Liver (tissue), 9 donors: ENCODE measurements around the gene NTM. TPM values are rescaled to one million over a fixed set of nuclear protein-coding genes. Genes with fewer than 3 reads are reported as not detected.

ENCODE experiments used
- DNase-seq: peaks from one replicate; pipeline ENCODE4 v3.0.0-alpha.2; 2017; ENCODE audit warnings: low spot score
- H3K27ac ChIP-seq, 2 donors: one replicate each; pipeline ENCODE4 v1.7.0; 2013; ENCODE audit warnings: inconsistent platforms in 2 of 2, low read length in 2 of 2, control low read depth in 1 of 2, low read depth in 1 of 2, mild to moderate bottlenecking in 1 of 2
- H3K27me3 ChIP-seq, 4 donors: one replicate each; pipeline versions ENCODE4 v1.6.1 to v1.7.0; 2013; ENCODE audit warnings: low read length in 3 of 4, inconsistent platforms in 1 of 4, mild to moderate bottlenecking in 1 of 4, moderate library complexity in 1 of 4; ENCODE audit not compliant: control insufficient read depth in 4 of 4, insufficient read depth in 4 of 4
- H3K36me3 ChIP-seq, 4 donors: one replicate each; pipeline versions ENCODE4 v1.6.1 to v1.7.0; 2013; ENCODE audit warnings: low read length in 3 of 4, mild to moderate bottlenecking in 3 of 4, low read depth in 1 of 4, moderate library complexity in 1 of 4; ENCODE audit not compliant: control insufficient read depth in 4 of 4, insufficient read depth in 3 of 4
- H3K4me1 ChIP-seq, 4 donors: one replicate each; pipeline versions ENCODE4 v1.6.1 to v1.7.0; 2013; ENCODE audit warnings: low read length in 3 of 4, mild to moderate bottlenecking in 3 of 4, moderate library complexity in 1 of 4; ENCODE audit not compliant: control insufficient read depth in 4 of 4, insufficient read depth in 4 of 4
- H3K4me3 ChIP-seq, 3 donors: one replicate each; pipeline versions ENCODE4 v1.6.1 to v1.7.0; 2013; ENCODE audit warnings: low read length in 3 of 3, control low read depth in 1 of 3, low read depth in 1 of 3, mild to moderate bottlenecking in 1 of 3
- H3K9ac ChIP-seq, 2 donors: one replicate each; pipeline ENCODE4 v1.7.0; 2013; ENCODE audit warnings: low read length in 2 of 2, mild to moderate bottlenecking in 2 of 2, moderate library complexity in 2 of 2, control low read depth in 1 of 2, low read depth in 1 of 2
- H3K9me3 ChIP-seq, 4 donors: one replicate each; pipeline versions ENCODE4 v1.6.1 to v1.7.0; 2013; ENCODE audit warnings: low read length in 3 of 4; ENCODE audit not compliant: control insufficient read depth in 4 of 4
- ATF3 ChIP-seq: IDR thresholded peaks from 2 replicates; pipeline ENCODE4 v1.6.1; 2016; ENCODE audit warnings: antibody characterized with exemption
- FOXA1 ChIP-seq: IDR thresholded peaks from 2 replicates; pipeline ENCODE4 v1.6.1; 2016; ENCODE audit warnings: antibody characterized with exemption
- FOXA2 ChIP-seq: IDR thresholded peaks from 2 replicates; pipeline ENCODE4 v1.6.1; 2016; ENCODE audit warnings: antibody characterized with exemption
- GABPA ChIP-seq, 2 donors: IDR thresholded peaks in 1 of 2; conservative IDR thresholded peaks in 1 of 2; 2 replicates each; pipeline ENCODE4 v1.6.1; 2016; ENCODE audit warnings: antibody characterized with exemption in 2 of 2, mild to moderate bottlenecking in 1 of 2, moderate library complexity in 1 of 2
- HNF4G ChIP-seq: IDR thresholded peaks from 2 replicates; pipeline ENCODE4 v1.6.1; 2016; ENCODE audit warnings: antibody characterized with exemption
- JUND ChIP-seq, 2 donors: IDR thresholded peaks; 2 replicates each; pipeline ENCODE4 v1.6.1; 2016; ENCODE audit warnings: antibody characterized with exemption in 2 of 2
- MAX ChIP-seq: IDR thresholded peaks from 2 replicates; pipeline ENCODE4 v1.6.1; 2016; ENCODE audit warnings: antibody characterized with exemption
- NR2F2 ChIP-seq: IDR thresholded peaks from 2 replicates; pipeline ENCODE4 v1.6.1; 2016; ENCODE audit warnings: antibody characterized with exemption
- RAD21 ChIP-seq, 2 donors: IDR thresholded peaks; 2 replicates each; pipeline ENCODE4 v1.6.1; 2016; ENCODE audit warnings: antibody characterized with exemption in 2 of 2, mild to moderate bottlenecking in 2 of 2
- REST ChIP-seq: IDR thresholded peaks from 2 replicates; pipeline ENCODE4 v1.6.1; 2016; ENCODE audit warnings: antibody characterized with exemption, mild to moderate bottlenecking
- RXRA ChIP-seq, 2 donors: IDR thresholded peaks; 2 replicates each; pipeline ENCODE4 v1.6.1; 2017 to 2018; ENCODE audit warnings: antibody characterized with exemption in 2 of 2, mild to moderate bottlenecking in 1 of 2
- TAF1 ChIP-seq: conservative IDR thresholded peaks from 2 replicates; pipeline ENCODE4 v1.6.1; 2016; ENCODE audit warnings: antibody characterized with exemption, mild to moderate bottlenecking
- YY1 ChIP-seq: IDR thresholded peaks from 2 replicates; pipeline ENCODE4 v1.6.1; 2016; ENCODE audit warnings: antibody characterized with exemption, mild to moderate bottlenecking
- ZBTB33 ChIP-seq: IDR thresholded peaks from 2 replicates; pipeline ENCODE4 v1.6.1; 2016; ENCODE audit warnings: antibody characterized with exemption
- WGBS: extraction: QIAGEN DNeasy Blood & Tissue Kit; methylation state at CpG from one replicate; pipeline ENCODE4 v1.1.7; 2013; 5-methylcytosine and 5-hydroxymethylcytosine counted together
- polyA plus RNA-seq, 2 donors: library from polyadenylated mRNA; stranded (reverse) in 1 of 2; unstranded in 1 of 2; fragments of 200-250 nt in 1 of 2; fragments of >200 nt in 1 of 2; fragmentation: Nextera tagmentation in 1 of 2; extraction: Ambion mirVana in 1 of 2; gene quantifications; one replicate each; pipeline versions ENCODE4 v1.2.1 to v1.2.3, GENCODE V29; 2013 to 2015
- total RNA-seq, 2 donors: library from RNA; depleted of rRNA; stranded (reverse); fragments of >200 nt; gene quantifications; one replicate each; pipeline ENCODE4 v1.2.3, GENCODE V29; 2014
- TF ChIP-seq, protein P1 (sequence below): fragments of 150-350 bp; IDR thresholded peaks from 2 replicates; pipeline ENCODE4 v1.5.1; 2017; ENCODE audit warnings: improper control_type of control experiment, low read depth, low read length; ENCODE audit not compliant: missing input control
- donor health status: healthy.
- donor health status: healthy.
- donor health status: healthy.
- donor health status: healthy.
- donor health status: healthy.

The NTM gene
- total and polyA plus RNA-seq, 4 donors = 0.08 to 1.1 (median 0.08) TPM; not detected in 1

GRCh38 chr11:132264616-132265015 lies 894.2 kb downstream of the NTM start:
- H3K4me3 ChIP-seq = no peak overlapping the region
- no peaks in the 10 kb centered on the region for H3K9me3 ChIP-seq
- TF ChIP-seq TAF1 (no peak), REST (no peak), HNF4G (no peak), FOXA2 (no peak), ATF3 (no peak), GABPA (IDR thresholded peaks at IDR 0.05 in 1 of 2, conservative IDR thresholded peaks at IDR 0.05 in 1 of 2) (no peak), MAX (no peak), JUND (IDR thresholded peaks at IDR 0.05) (no peak), RXRA (IDR thresholded peaks at IDR 0.05) (no peak), YY1 (no peak)
- TF ChIP-seq, protein P1, sequence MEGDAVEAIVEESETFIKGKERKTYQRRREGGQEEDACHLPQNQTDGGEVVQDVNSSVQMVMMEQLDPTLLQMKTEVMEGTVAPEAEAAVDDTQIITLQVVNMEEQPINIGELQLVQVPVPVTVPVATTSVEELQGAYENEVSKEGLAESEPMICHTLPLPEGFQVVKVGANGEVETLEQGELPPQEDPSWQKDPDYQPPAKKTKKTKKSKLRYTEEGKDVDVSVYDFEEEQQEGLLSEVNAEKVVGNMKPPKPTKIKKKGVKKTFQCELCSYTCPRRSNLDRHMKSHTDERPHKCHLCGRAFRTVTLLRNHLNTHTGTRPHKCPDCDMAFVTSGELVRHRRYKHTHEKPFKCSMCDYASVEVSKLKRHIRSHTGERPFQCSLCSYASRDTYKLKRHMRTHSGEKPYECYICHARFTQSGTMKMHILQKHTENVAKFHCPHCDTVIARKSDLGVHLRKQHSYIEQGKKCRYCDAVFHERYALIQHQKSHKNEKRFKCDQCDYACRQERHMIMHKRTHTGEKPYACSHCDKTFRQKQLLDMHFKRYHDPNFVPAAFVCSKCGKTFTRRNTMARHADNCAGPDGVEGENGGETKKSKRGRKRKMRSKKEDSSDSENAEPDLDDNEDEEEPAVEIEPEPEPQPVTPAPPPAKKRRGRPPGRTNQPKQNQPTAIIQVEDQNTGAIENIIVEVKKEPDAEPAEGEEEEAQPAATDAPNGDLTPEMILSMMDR = no peak
- DNase-seq = no peak
- H3K27me3 ChIP-seq = no peaks in the 10 kb centered on the region
- H3K36me3 ChIP-seq = no peaks in the 10 kb centered on the region
- no peak overlapping the region for H3K9ac ChIP-seq
- no peak overlapping the region for H3K27ac ChIP-seq
- peaks cover 0 to 8% (median 0%) of the 10 kb centered on the region in 4 donors for H3K4me1 ChIP-seq
- WGBS = 75% methylated on average over 1 of the region's 1 CpG

DNA sequence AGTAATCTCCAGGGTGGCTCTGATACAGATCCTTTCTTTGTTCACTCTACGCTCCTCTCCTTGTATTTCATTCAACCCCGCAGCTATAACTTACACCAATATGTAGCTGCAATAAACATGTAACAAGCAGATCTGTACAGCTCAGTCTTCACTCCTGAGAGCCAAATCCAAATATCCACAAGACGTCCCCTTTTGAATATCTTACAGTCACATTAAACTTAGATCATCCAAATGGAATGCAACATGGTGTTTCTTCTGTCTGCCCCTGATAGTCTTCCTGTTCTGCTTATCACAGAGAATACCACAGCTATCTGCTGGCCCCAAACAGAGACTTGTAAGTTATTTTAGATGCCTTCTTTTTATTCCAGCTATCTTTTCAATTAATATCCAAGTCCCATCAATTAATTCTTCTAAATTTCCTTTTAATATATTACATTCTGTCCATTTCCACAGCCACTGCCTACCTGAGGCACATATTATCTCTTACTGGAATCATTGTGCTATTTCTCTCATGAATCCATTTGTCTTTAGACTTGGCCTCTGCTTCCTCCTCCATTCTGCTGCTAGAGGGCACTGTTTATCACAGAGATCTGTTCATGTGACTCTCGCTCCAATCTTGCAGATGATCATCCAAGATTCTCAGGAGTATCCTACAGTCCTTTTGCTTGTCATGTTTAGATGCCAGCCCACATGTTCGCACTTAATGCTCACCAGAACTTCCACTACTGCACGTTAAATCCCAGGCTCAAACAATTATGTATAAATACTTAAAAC lies 908.6 kb downstream of the NTM start:
- TF ChIP-seq HNF4G (no peak), ATF3 (no peak), ZBTB33 (no peak), MAX (no peak), FOXA1 (no peak), NR2F2 (no peak), RAD21 (IDR thresholded peaks at IDR 0.05) (peak; percentile 77 to 83)
- TF ChIP-seq, protein P1 = peak; percentile 52
- Histone ChIP-seq H3K27me3 (peaks cover 0 to 7% (median 0%) of the 10 kb centered on the region in 4 donors), H3K9me3 (no peaks in the 10 kb centered on the region), H3K9ac (no peak overlapping the region), H3K4me1 (no peaks in the 10 kb centered on the region), H3K36me3 (no peaks in the 10 kb centered on the region), H3K4me3 (no peak overlapping the region), H3K27ac (no peak overlapping the region)
- no peak for DNase-seq
- 58% methylated on average over 6 of the region's 6 CpGs for WGBS
